Islet precursor cell (in vitro differentiated cells): ENCODE measurements around the gene MOB3C.
"Not testable (repeated sequence)": the region's sequence is repeated elsewhere in the genome, so short reads cannot be mapped to it uniquely, and the experiment has no call there.

Source experiments
- DNase-seq: peaks from one replicate; pipeline ENCODE4 v3.0.0-alpha.2; 2018

The MOB3C gene

DNA sequence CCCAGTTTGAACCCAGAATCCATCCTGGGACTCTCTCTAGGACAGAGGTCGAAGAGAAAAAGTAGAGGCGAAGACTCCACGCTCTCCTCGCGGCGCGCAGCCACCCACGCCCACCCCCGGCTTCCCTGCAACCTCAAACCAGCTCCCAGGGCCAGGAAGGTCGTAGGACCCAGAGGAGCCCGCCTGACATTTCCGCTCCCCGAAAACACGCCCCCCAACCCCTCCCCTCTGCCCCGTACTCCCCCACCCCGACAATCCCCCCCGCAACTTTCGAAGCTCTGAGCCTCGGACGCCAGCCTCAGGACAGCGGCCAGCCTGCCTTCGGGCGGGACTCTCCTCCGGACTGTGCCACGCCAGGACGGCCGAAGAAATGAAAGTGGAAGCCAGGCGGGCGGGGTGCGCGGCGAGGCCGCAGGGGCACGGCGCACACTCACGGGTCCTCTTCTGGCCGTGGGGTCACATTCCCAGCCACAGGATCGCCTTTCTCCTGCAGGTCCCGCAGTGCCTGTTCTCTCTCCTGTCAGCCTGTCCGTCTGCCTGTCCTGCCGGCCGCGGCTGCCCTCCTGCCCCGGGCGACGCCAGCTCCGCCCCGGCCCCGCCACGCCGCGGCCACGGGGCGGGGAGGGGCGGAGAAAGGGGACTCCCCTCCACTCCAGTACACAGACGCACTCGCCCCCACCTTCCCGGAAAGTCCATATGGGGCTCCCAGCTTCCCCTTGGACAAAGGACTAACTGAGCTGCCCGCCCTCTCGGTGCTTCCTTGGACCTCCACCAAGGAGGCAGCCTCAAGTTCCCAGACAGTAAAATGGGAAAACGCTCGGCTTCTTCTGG, at the start of gene MOB3C:
TSS of gene MOB3C (minus strand) at position 535 of the 831 bp plus-strand sequence. CDS start 3,490 bp downstream, outside the sequence.
- peak; percentile 74 for DNase-seq

DNA sequence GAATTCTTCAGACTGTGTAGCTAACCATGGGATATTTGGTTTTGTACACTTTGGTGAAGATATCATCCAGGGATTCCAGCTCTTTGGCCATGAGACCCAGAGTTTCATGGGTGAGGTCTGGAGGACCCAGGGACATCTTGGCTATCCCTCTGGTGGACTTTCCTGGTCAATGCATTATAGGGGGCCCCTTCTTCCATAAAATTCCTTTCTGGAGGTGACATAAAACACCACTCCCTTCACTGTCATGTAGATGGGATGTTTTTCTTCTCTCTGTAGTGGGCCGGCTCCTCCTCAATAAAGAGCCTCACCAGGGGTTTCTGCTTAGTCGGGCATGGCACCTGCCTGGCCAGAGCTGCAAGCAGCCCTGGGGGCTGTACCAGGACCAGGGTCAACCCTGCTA, 49.4 kb upstream of the MOB3C start:
- no peak for DNase-seq

DNA sequence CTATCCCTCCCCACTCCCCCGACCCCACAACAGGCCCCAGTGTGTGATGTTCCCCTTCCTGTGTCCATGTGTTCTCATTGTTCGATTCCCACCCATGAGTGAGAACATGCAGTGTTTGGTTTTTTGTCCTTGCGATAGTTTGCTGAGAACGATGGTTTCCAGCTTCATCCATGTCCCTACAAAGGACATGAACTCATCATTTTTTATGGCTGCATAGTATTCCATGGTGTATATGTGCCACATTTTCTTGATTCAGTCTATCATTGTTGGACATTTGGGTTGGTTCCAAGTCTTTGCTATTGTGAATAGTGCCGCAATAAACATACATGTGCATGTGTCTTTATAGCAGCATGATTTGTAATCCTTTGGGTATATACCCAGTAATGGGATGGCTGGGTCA, 46.3 kb upstream of the MOB3C start:
- DNase-seq = not testable (repeated sequence)

DNA sequence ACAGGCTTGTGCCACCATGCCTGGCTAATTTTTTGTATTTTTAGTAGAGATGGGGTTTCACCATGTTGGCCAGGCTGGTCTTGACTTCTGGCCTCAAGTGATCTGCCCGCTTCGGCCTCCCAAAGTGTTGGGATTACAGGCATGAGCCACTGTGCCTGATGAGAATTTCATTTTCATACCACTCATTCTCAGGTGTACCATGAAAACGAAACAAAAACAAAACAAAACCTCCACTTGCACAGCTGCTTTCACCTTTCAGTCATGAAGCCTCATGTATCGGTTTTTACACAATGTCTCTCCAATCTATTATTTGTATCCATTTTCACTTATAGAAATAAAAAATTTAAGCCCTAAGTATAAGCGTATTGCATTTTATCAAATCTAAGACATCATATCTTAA, 43.5 kb upstream of the MOB3C start:
- DNase-seq = not testable (repeated sequence)

DNA sequence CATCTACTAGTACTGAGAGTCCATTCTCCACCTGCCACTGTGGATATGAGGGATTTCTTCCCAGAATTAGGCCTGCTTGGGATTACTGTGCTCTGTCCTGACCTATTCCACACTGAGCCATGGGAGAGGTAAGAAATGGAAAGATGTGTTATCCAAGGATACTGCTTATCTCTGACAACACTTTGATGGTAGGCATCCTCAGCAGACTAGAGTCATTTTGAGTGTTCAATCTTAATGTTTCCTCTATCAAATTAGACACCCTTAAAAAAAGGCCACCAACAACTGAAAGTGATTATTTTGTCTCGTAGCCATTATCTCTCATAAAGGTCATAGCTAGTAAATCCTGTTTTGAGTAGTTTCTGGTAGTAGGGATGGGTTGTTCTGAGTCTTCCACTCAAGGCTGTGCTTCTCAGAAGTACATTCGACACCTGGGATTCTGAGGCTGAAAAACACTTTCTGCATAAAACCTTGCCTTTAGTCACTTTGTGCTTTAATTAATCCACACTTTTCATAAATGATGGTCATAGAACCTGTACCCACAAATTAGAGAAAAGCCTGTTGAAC, 42.8 kb upstream of the MOB3C start:
- DNase-seq = no peak

DNA sequence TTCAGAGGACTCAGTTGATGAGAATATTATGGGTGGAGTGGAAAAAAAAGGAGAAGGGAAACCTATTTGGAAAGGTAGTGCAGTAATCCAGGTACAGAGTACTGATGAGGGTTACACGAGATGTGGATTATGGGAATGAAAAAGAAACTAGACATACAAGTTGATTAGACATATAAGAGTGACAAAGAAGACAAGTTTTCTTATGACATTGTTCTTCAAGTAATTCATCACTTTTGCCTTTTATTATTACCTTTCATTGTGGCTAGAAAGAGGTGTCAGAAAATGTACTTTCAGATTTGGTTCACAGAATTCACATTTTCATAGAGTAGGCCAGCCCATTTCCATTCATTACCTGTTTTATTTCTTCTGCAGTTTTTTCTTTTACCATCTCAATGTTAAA, 41.2 kb upstream of the MOB3C start:
- no peak for DNase-seq

DNA sequence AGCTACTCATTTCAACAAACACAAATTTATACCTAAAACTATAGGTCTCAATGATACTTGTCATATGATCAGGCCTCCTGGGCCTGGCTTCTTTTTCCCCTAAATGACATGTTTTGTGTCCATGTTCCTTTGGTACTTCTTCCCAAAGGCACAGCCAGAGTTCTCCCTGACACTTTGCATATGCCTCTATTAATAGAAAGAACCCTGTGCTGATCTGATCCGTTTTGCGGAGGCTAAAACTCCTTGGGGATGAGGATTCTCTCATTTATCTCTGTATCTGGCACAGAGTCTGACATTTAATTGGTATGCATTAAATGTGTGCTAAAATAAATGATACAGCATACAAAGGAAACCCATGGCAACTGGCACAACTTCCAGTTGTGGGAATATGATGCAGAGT, 40.0 kb upstream of the MOB3C start:
- no peak for DNase-seq

DNA sequence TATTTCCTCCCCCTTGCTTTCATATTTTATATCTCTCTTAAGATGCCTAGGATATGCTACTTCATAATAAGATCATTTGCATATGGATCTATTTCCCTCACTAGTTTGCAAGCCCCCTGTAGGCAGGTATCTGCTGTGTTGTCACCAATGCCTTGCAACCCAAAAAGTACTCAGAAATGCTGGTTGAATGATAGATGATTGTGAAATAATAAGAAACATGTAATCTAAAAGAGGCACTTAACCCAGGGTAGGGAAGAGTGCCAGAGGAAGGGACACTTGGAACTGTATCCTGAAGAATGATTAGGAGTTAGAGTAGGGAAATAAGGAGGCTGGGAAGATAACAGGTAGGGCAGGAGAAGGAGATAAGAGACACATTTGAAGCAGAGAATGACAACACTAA, 39.2 kb upstream of the MOB3C start:
- DNase-seq = no peak

DNA sequence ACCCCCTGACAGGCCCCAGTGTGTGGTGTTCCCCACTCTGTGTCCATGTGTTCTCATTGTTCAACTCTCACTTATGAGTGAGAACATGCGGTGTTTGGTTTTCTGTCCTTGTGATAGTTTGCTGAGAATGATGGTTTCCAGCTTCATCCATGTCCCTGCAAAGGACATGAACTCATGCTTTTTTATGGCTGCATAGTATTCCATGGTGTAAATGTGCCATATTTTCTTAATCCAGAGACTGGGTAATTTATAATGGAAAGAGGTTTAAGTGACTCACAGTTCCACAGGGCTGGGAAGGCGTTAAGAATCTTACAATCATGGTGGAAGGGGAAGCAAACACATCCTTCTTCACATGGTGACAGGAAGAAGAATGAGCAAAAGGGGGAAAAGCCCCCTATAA, 38.1 kb upstream of the MOB3C start:
- not testable (repeated sequence) for DNase-seq

DNA sequence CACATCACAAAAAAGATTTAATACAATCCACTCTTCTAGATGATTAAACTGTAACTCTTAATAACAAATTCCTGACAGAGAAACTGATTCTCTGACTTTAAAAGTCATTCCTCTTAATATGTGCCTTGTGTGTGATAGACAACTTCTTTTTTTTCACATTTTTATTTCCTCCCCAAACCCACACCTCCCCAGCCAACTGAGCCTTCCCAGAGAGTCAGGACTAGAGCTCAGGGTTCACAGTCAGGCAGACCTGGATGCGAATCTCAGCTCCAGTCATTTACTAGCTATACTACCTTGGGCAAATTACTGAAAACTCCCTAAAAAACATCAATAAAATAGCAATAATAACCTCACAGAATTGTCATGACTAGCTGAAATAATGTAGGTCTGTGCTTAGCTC, 37.4 kb upstream of the MOB3C start:
- no peak for DNase-seq

DNA sequence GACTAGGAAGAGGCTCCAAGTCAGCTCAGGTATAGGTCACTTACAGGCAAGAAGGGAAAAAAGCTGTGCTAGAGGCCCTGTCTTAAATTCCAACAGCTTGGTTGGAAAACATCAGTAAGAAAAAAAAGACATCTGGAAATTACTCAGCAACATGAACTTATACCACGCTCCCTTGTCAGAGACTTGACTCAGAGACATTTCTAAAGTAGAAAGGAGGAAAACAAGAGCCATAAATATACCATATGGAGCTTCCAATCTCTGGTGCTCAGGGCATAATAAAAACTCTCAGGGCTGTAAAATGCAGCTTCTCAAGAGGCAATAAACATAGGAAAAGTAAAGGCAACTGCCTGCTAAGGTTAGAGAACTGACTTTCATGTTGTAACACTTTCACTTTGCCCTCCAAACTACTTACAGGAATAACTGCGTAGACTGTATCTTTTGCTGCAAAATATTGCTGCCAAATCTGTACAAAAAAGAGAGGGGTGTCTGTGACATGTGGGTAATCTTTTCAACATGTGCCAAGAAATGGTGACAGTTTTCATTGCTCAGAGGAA, 36.9 kb upstream of the MOB3C start:
- no peak for DNase-seq

DNA sequence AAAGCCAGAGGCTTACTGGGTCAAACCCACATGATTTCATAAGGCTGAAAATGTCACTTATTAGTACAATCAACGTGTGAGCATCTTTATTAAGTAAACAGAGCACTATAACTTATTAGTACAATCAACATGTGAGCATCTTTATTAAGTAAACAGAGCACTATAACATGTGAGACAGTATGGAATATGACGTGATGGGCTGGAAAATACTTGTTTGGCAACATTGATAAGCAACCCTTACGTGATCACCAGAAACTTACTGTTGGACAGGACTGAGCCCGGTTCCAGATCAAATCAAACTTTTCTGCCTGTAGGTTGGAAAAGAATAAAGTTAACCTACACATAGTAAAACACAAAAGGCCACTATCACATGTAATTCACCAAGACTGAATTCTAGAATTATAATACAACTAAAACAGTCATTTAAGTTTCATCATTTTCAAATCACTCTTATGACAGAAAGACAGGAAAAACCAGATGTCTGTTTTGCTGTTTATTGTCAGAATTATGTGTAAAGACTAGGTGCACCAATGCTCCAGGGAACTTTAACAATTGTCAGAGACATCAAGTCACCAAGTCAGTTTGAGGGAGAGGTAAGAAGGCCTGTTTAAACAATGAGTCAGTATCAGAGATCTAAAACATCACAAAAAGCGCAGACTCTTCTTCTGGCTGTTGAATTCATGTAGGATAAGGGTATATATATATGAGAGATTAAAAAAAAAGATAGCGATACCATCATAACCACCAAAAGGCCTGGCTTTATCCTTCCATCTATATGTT, 35.9 kb upstream of the MOB3C start:
- DNase-seq = no peak

DNA sequence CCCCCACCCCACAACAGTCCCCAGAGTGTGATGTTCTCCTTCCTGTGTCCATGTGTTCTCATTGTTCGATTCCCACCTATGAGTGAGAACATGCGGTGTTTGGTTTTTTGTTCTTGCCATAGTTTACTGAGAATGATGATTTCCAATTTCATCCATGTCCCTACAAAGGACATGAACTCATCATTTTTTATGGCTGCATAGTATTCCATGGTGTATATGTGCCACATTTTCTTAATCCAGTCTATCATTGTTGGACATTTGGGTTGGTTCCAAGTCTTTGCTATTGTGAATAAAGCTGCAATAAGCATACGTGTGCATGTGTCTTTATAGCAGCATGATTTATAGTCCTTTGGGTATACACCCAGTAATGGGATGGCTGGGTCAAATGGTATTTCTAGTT, 34.5 kb upstream of the MOB3C start:
- DNase-seq = not testable (repeated sequence)

DNA sequence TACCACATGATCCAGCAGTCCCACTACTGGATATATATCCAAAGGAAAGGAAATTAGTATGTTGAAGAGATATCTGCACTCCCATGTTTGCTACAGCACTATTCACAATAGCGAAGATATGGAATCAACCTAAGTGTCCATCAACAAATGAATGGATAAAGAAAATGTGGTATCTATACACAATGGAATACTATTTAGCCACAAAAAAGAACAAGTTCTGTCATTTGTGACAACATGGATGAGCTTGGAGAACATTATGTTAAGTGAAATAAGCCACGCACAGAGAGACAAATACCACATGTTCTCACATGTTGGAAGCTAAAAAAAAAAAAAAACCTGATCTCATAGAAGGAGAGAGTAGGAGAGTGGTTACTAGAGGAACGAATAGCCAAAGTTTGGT, 33.9 kb upstream of the MOB3C start:
- no peak for DNase-seq

DNA sequence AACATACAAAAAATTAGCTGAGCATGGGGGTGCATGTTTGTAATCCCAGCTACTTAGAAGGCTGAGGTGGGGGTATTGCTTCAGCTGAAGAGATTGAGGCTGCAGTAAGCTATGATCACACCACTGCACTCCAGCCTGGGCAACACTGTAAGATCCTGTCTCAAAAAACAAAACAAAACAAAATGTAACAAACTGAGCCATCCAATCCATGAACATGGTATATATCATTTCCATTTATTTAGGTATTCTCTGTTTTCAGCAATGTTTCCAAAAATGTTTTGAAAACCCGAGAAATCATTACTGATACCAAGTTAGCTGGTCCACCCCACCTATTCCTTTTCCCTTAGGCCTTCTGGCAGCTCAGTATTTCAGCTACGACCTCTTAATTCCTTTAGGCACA, 33.2 kb upstream of the MOB3C start:
- DNase-seq = no peak

DNA sequence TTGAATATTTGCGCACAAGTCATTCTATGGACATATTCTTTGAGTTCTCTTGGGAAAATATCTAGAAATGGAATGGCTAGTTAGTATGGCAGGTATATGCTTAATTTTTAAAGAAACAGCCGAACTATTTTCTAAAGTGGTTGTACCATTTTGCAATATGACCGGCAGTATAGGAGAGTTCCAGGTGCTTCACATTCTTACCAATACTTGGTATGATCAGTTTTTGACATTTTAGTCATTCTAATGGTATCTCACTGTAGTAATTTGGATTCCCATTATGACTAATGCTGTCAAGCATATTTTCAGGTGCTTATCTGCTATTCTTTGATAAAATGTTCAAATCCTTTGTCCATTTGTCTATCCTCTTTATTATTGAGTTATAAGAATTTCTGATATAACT, 31.0 kb upstream of the MOB3C start:
- DNase-seq = no peak

DNA sequence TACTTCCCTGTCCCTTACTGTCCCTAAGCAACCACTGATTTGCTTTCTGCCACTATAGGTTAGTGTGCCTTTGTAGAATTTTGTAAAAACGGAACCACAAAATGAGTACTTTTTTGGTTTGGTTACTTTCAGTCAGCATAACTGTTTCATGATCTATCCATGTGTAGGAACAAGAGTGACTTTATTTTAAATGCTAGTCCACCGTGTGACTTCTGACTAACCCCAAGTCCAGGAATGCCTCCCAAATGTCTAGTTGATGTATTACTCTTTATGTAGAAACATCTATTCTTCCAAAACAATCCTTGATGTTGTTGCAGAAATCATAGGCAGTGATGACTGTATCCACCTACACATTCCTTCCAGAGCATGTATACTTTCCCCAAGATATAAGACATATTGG, 30.2 kb upstream of the MOB3C start:
- DNase-seq = no peak

DNA sequence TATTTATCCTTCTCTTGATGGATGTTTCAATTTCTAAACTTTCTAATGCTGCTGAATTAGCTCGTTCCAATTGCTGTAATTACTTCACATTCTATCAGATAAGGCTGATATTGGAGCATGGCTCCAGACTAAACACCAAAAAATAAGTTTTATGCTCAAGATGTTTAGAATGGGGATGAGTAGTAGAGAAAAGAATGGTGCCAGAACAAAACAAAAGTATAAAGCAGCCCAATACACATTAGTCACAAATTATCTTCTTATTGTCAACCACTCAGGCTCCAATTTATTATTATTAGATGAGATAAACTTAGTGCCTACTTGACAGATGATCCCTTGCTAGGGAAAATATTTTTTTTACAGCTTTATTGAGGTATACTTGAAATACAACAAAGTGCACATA, 29.7 kb upstream of the MOB3C start:
- DNase-seq = no peak

DNA sequence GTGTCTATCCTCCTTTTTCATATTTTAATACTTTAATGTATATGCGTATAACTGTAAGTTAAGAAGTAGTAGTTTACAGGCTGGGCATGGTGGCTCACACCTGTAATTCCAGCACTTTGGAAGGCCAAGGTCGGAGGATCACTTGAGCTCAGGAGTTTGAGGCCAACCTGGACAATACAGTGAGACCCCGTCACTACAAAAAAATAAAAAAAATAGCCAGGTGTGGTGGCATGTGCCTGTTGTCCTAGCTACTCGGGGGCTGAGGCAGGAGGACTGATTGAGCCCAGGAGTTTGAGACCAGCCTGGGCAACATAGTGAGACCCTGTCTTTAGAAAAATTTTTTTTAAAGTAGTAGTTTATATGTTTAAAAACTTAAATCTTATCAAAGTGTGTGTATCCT, 29.2 kb upstream of the MOB3C start:
- DNase-seq = no peak

DNA sequence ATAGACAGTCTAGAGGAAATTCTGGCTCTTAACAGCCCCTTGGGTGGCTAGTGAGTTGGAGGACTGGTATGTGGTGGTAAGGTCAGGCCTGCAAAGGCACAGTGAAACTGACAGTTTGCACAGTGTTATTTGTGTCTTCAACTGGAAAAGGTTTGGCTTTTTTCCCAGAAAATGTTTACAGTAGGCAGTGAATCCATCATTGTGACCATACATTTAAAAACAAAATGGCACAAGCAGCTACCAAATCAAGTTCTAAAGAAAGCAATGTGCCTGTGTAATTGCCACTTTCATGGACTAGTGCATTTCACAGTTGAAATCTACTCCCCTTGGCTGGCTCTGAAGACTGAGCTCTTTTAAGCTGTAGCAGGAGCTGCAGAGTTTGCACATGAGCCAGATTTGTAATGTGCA, 26.8 kb upstream of the MOB3C start:
- no peak for DNase-seq

DNA sequence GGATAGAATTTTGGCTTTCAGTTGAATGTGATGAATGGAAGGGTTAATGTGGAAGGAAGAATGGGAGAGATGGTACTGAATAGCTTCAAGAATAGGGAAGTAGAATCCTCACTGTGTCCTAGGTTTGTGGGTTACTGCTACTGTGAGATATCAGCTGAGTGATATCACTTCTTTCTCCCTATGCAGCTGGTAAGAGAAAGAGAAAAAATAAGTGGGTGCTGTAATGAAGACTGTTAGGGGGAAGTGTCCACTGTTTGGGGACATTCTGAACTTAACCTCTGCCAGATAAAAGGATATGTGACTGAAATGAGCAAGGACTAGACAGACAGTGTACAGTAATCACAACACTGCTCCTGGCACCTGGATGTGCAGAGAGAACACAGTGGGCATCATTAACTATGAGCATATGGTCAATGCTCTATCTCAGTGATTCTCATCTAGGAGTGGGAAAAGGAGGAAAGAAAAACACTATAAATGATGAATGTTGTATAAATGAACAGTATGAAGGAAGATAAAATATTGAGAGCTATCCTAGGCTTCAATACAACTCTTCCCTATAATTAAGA, 25.6 kb upstream of the MOB3C start:
- no peak for DNase-seq

DNA sequence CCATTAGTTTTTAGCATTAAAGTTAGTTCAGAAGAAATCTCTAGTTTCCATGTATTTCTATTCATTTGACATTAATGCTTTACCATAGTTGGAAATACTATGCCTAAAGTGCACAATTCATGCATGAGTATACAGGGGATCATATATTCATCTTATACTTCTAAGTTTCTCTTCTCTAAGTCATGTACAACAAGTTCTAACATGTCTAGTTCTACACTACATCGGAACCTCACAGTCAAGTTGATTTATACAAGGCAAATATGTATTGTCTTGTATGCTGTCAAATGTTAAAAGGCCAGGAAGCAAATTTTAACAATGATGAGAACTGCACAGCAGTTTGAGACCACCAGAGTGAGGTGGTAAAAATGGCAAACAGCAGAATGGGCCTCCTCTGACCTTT, 22.9 kb upstream of the MOB3C start:
- no peak for DNase-seq

DNA sequence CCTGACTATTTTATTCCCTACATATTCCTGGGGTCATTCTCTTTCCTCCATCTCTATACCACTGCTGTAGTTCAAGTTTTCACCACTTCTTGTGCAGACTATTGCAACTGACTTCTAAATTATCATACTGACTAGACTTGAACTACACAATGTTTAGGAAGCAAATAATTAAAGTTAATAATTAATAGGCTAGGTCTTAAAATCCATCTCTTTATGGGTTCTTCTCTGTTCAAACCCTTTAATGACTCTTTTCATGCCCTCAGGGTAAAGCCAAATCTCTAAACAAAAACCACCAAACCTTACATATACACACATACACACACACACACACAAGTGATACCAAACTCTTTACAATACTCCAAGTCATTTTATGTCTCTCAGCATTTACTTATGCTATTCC, 22.3 kb upstream of the MOB3C start:
- DNase-seq = no peak
